AG04449 (cell line): ENCODE results near the gene IFNA5.

Experiments
- CTCF ChIA-PET: fragments of 350-600 bp; formaldehyde crosslinking; extraction: SDS; loops from one replicate; lab custom pipeline; 2021; ENCODE audit warnings: antibody characterized with exemption; lab: Yijun Ruan, JAX
- POLR2A ChIA-PET: fragments of 400-600, 350-600 bp; formaldehyde crosslinking; extraction: SDS; loops from one replicate; lab custom pipeline; 2020; ENCODE audit warnings: antibody characterized with exemption, inconsistent platforms; lab: Yijun Ruan, JAX
- DNase-seq: peaks from one replicate; pipeline ENCODE4 v3.0.0-alpha.2; 2010; ENCODE audit warnings: low read depth, low spot score
- H3K4me3 ChIP-seq: 2 replicates; pipeline ENCODE4 v1.5.1; 2011; ENCODE audit warnings: low read depth, mild to moderate bottlenecking, control low read depth, low read length
- CTCF ChIP-seq: IDR thresholded peaks from one replicate; pipeline ENCODE4 v1.5.1; 2011; ENCODE audit warnings: mild to moderate bottlenecking, moderate library complexity, low read length, control low read depth, inconsistent platforms; ENCODE audit not compliant: insufficient read depth; ENCODE audit errors: missing control alignments

IFNA5 gene

GRCh38 chr9:21305213-21305612 is at the start of gene IFNA5:
TSS of gene IFNA5 (minus strand) at chr9:21305313. CDS start at chr9:21305256, 57 bp downstream.
- ChIA-PET CTCF (no interaction called here), POLR2A (no interaction called here)
- no peak within 1 kb of the TSS for H3K4me3 ChIP-seq
- DNase-seq = no peak
- no peak for TF ChIP-seq CTCF

GRCh38 chr9:21350787-21351186 is 45.7 kb upstream of the IFNA5 start, which contains the start of gene IFNA6:
TSS of gene IFNA6 (minus strand) at chr9:21350887. CDS start at chr9:21350887, 0 bp downstream.
- no peak within 1 kb of the TSS for H3K4me3 ChIP-seq
- CTCF ChIA-PET = no interaction called here
- no peak for DNase-seq
- no peak for TF ChIP-seq CTCF
- POLR2A ChIA-PET = no interaction called here

- CTCF ChIA-PET = interaction anchor here (0.9 to 1.8 kb wide), 2 partner anchors 9 to 47 kb away, joined by 3 to 8 read pairs; no protein-coding TSS in a partner anchor
- H3K4me3 ChIP-seq = no peak overlapping the region
- DNase-seq = no peak
- POLR2A ChIA-PET = no interaction called here
- no peak for TF ChIP-seq CTCF
These were observed 43.4 kb upstream of the IFNA5 start for GRCh38 chr9:21348430-21348970.

- no peak for DNase-seq
- no peak overlapping the region for H3K4me3 ChIP-seq
- ChIA-PET CTCF (interaction anchor here (1.0 to 2.5 kb wide), 3 partner anchors 15 to 115 kb away, joined by 3 to 5 read pairs (median 4); no protein-coding TSS in a partner anchor), POLR2A (no interaction called here)
- TF ChIP-seq CTCF = no peak
These were observed 35.6 kb upstream of the IFNA5 start for GRCh38 chr9:21340735-21341134.

- TF ChIP-seq CTCF = no peak
- no peak for DNase-seq
- CTCF ChIA-PET = interaction anchor here (1.0 to 2.8 kb wide), 4 partner anchors 11 to 59 kb away, joined by 3 to 10 read pairs (median 4); no protein-coding TSS in a partner anchor
These were observed 31.3 kb upstream of the IFNA5 start for GRCh38 chr9:21336457-21336856.

GRCh38 chr9:21334701-21335632 is 29.9 kb upstream of the IFNA5 start, which contains the start of gene KLHL9:
TSS of gene KLHL9 (minus strand) at chr9:21335404. CDS start at chr9:21334859, 545 bp downstream.
- peak within 1 kb of the TSS; percentile 81 for H3K4me3 ChIP-seq
- ChIA-PET POLR2A (interaction anchor here (1.0 kb wide), 2 partner anchors 61 kb away, joined by 3 to 4 read pairs; no protein-coding TSS in a partner anchor), CTCF (interaction anchor here (0.7 to 3.3 kb wide), 8 partner anchors 9 to 449 kb away, joined by 3 to 17 read pairs (median 4); no protein-coding TSS in a partner anchor)
- no peak for TF ChIP-seq CTCF
- DNase-seq = peak; percentile 52

More at GRCh38 chr9:21336457-21336856, 31.3 kb upstream of the IFNA5 start:
- POLR2A ChIA-PET = no interaction called here
- H3K4me3 ChIP-seq = no peak overlapping the region
